Breast epithelium (tissue), 3 donors: ENCODE results near the gene GDF10.

Source experiments
- POLR2AphosphoS5 ChIP-seq, 3 donors: sonication (generic); formaldehyde crosslinking; IDR thresholded peaks; one replicate each; pipeline ENCODE4 v1.6.1; 2017; ENCODE audit warnings: antibody characterized with exemption in 3 of 3
- TF ChIP-seq, protein P1 (sequence below), 3 donors: fragments of 450-650 bp; IDR thresholded peaks; one replicate each; pipeline ENCODE4 v1.5.1; 2016 to 2017; ENCODE audit warnings: antibody characterized with exemption in 3 of 3, mild to moderate bottlenecking in 3 of 3, moderate library complexity in 3 of 3

DNA sequence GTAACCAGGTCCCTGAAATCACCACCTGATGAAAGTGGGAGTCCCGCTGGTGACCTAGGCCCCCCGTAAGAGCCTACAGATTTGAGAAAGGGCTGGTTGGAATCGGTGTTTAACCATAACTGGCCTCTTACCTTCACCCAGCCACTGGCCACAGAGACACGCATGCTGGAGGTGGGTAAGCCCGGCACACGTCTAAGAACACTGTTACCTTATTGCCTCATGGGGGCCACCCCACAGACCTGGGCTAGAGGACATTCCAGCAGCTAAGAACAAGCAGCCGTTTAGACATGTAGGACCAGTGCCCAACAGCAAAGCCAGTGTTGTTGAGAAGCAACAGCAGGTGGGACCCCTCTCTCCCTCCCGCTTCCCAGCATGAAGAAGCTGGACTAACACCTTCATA is 19.8 kb downstream of the GDF10 start:
- TF ChIP-seq, protein P1, sequence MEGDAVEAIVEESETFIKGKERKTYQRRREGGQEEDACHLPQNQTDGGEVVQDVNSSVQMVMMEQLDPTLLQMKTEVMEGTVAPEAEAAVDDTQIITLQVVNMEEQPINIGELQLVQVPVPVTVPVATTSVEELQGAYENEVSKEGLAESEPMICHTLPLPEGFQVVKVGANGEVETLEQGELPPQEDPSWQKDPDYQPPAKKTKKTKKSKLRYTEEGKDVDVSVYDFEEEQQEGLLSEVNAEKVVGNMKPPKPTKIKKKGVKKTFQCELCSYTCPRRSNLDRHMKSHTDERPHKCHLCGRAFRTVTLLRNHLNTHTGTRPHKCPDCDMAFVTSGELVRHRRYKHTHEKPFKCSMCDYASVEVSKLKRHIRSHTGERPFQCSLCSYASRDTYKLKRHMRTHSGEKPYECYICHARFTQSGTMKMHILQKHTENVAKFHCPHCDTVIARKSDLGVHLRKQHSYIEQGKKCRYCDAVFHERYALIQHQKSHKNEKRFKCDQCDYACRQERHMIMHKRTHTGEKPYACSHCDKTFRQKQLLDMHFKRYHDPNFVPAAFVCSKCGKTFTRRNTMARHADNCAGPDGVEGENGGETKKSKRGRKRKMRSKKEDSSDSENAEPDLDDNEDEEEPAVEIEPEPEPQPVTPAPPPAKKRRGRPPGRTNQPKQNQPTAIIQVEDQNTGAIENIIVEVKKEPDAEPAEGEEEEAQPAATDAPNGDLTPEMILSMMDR (IDR thresholded peaks at IDR 0.05) = no peak
- no peak for TF ChIP-seq POLR2AphosphoS5 (IDR thresholded peaks at IDR 0.05)
